K562 (cell line): Measurements from ENCODE around the gene TMEM184B. TPM values are rescaled to one million over a fixed set of nuclear protein-coding genes. Genes with fewer than 3 reads are reported as not detected.

ENCODE experiments used
- CHD4 ChIP-seq: fragments of 200-600 bp; sonication (generic); IDR thresholded peaks from 3 replicates; pipeline ENCODE4 v1.6.1; 2012; ENCODE audit warnings: low read depth, mild to moderate bottlenecking, mixed read lengths, low read length, inconsistent platforms; ENCODE audit not compliant: insufficient read depth, insufficient replicate concordance, poor library complexity, severe bottlenecking
- ELF1 ChIP-seq: fragments of 200-800 bp; sonication (Bioruptor generic); IDR thresholded peaks from 2 replicates; pipeline ENCODE4 v1.6.1; 2016; ENCODE audit warnings: missing genetic modification characterization, missing compliant biosample characterization
- GATAD2B ChIP-seq: fragments of 450-650 bp; IDR thresholded peaks from 2 replicates; pipeline ENCODE4 v1.6.1; 2017; ENCODE audit warnings: mild to moderate bottlenecking, borderline replicate concordance
- ILK ChIP-seq: fragments of 450-650 bp; IDR thresholded peaks from 2 replicates; pipeline ENCODE4 v1.6.1; 2016; ENCODE audit warnings: missing genetic modification characterization, low read depth, mild to moderate bottlenecking, missing compliant biosample characterization, moderate library complexity, borderline replicate concordance
- NCOA6 ChIP-seq: fragments of 450-650 bp; IDR thresholded peaks from 2 replicates; pipeline ENCODE4 v1.6.1; 2017; ENCODE audit warnings: mild to moderate bottlenecking
- NRF1 ChIP-seq, 2 experiments: fragments of 450-650 bp; IDR thresholded peaks in 1 of 2; conservative IDR thresholded peaks in 1 of 2; 2 replicates each; pipeline ENCODE4 v1.6.1; 2014; ENCODE audit warnings: mild to moderate bottlenecking in 2 of 2
- POLR2AphosphoS2 ChIP-seq: IDR thresholded peaks from 2 replicates; pipeline ENCODE4 v1.6.1; 2012; ENCODE audit warnings: low read length, improper control_type of control experiment
- RUNX1 ChIP-seq: sonication (generic); IDR thresholded peaks from 2 replicates; pipeline ENCODE4 v1.6.1; 2016; ENCODE audit warnings: antibody characterized with exemption, low read depth
- ZBTB40 ChIP-seq, 2 experiments: fragments of 450-650 bp in 1 of 2; sonication (generic) in 1 of 2; formaldehyde crosslinking in 1 of 2; IDR thresholded peaks; 2 replicates each; pipeline versions ENCODE4 v1.7.1 to v1.9.0; 2016 to 2022; ENCODE audit warnings: inconsistent platforms in 1 of 2, mild to moderate bottlenecking in 1 of 2, missing genetic modification reagents in 1 of 2
- ZBTB7A ChIP-seq: IDR thresholded peaks from 2 replicates; pipeline ENCODE4 v1.6.1; 2011; ENCODE audit warnings: low read depth, mild to moderate bottlenecking, low read length, moderate library complexity, borderline replicate concordance; ENCODE audit not compliant: control insufficient read depth
- ZNF644 ChIP-seq: fragments of 200-800 bp; sonication (Bioruptor generic); IDR thresholded peaks from 2 replicates; pipeline ENCODE4 v1.6.1; 2016; ENCODE audit warnings: low read depth, missing genetic modification characterization, missing compliant biosample characterization
- ZNF695 ChIP-seq: fragments of 450-650 bp; formaldehyde crosslinking; IDR thresholded peaks from 2 replicates; pipeline ENCODE4 v1.4.0; 2020; ENCODE audit warnings: mild to moderate bottlenecking, moderate library complexity
- polyA plus RNA-seq, 8 experiments: library from polyadenylated mRNA; depleted of rRNA in 4 of 8; stranded (reverse) in 5 of 8; unstranded in 3 of 8; fragments of >200 nt; fragmentation: Nextera tagmentation in 2 of 8; fragmentation: Illumina TruSeq in 1 of 8; extraction: Ambion mirVana in 2 of 8; extraction: Trizol in 1 of 8; gene quantifications; 2 replicates each; pipeline versions ENCODE4 v1.2.1 to v1.2.3, GENCODE V29; 2011 to 2014; ENCODE audit warnings: inconsistent platforms in 1 of 8, missing spikeins in 1 of 8
- total RNA-seq, 7 experiments: library from RNA; depleted of rRNA in 6 of 7; stranded (reverse); fragments of >200 nt in 6 of 7; fragmentation: Illumina TruSeq in 2 of 7; extraction: Trizol in 2 of 7; gene quantifications; 2 replicates each; pipeline versions ENCODE4 v1.2.1 to v1.2.3, GENCODE V29; 2011 to 2021; ENCODE audit warnings: low replicate concordance in 1 of 7
- TF ChIP-seq, protein P1 (sequence below): sonication (generic); formaldehyde crosslinking; IDR thresholded peaks from 2 replicates; pipeline ENCODE4 v1.8.0; 2022; ENCODE audit warnings: mild to moderate bottlenecking, missing genetic modification reagents
- TF ChIP-seq, protein P2 (sequence below): sonication (generic); formaldehyde crosslinking; IDR thresholded peaks from 2 replicates; pipeline ENCODE4 v1.9.0; 2022; ENCODE audit warnings: mild to moderate bottlenecking, missing genetic modification reagents

The TMEM184B gene
- total and polyA plus RNA-seq, 9 of the 15 experiments (the other 6 are each of a cell fraction or from before 2014, with no cell fraction given), result 0.31 to 25.1 (median 6.2) TPM

- TF ChIP-seq ZBTB40 (IDR thresholded peaks at IDR 0.05) (peak; percentile 41; the same call in 1 of the 2 replicates), ZBTB40 (CRISPR knock-in tag; IDR thresholded peaks at IDR 0.05) (no peak), NCOA6 (no peak), NRF1 (conservative IDR thresholded peaks at IDR 0.05 in 1 of 2, IDR thresholded peaks at IDR 0.05 in 1 of 2) (peak; percentile 83 to 86; a peak in 2 of 4 replicates), RUNX1 (no peak), CHD4 (no peak), ILK (no peak), ELF1 (no peak), ZBTB7A (no peak), ZNF644 (tag) (no peak), POLR2AphosphoS2 (no peak), ZNF695 (no peak), GATAD2B (0 out of 2 replicates have a peak, but pooled peaks have one; percentile 49)
- TF ChIP-seq, protein P1, sequence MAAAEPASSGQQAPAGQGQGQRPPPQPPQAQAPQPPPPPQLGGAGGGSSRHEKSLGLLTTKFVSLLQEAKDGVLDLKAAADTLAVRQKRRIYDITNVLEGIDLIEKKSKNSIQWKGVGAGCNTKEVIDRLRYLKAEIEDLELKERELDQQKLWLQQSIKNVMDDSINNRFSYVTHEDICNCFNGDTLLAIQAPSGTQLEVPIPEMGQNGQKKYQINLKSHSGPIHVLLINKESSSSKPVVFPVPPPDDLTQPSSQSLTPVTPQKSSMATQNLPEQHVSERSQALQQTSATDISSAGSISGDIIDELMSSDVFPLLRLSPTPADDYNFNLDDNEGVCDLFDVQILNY (CRISPR knock-in tag), result no peak
- TF ChIP-seq, protein P2, sequence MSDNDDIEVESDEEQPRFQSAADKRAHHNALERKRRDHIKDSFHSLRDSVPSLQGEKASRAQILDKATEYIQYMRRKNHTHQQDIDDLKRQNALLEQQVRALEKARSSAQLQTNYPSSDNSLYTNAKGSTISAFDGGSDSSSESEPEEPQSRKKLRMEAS (CRISPR knock-in tag), result no peak
These were observed at the start of gene TMEM184B (continued) for GRCh38 chr22:38272373-38273134.
